Measurements from ENCODE around the gene ATP1A1. TPM values are rescaled to one million over a fixed set of nuclear protein-coding genes. Genes with fewer than 3 reads are reported as not detected.

The ATP1A1 gene
- total and polyA plus RNA-seq, 7 donors, result 66.1 to 440 (median 230) TPM

DNA sequence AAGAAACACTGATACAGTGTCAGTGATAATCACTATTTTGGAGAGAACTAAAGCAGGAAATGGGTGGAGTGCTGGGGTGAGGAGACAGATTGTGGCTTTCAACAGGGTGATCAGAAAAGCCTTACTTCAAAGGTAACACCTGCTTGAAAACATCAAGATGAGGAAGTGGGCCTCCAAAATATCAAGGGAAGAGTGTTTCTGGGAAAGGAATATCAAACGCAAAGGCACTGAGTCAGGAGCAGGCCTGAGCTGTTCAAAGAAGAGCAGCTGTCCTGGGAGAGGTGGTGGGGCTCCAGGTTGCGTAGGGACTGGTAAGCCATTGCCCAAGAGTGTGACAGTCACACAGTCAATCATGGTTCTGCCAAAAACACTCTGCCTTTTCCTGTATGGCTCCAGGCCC is 47.1 kb upstream of the ATP1A1 start:
- Histone ChIP-seq H3K9me3 (no peaks in the 10 kb centered on the region), H3K36me3 (ENCODE audit: insufficient read depth in 1 of 2, low read depth in 1 of 2) (no peaks in the 10 kb centered on the region), H3K4me1 (no peaks in the 10 kb centered on the region), H3K27ac (peak overlapping the region; percentile 61), H3K4me3 (no peak overlapping the region), H3K27me3 (ENCODE audit: insufficient read depth in 3 of 3, low read length in 2 of 3) (no peaks in the 10 kb centered on the region)
- 40 to 51% (median 42%) methylated on average over 2 of the region's 2 CpGs for WGBS, 3 donors
- TF ChIP-seq, protein P1, sequence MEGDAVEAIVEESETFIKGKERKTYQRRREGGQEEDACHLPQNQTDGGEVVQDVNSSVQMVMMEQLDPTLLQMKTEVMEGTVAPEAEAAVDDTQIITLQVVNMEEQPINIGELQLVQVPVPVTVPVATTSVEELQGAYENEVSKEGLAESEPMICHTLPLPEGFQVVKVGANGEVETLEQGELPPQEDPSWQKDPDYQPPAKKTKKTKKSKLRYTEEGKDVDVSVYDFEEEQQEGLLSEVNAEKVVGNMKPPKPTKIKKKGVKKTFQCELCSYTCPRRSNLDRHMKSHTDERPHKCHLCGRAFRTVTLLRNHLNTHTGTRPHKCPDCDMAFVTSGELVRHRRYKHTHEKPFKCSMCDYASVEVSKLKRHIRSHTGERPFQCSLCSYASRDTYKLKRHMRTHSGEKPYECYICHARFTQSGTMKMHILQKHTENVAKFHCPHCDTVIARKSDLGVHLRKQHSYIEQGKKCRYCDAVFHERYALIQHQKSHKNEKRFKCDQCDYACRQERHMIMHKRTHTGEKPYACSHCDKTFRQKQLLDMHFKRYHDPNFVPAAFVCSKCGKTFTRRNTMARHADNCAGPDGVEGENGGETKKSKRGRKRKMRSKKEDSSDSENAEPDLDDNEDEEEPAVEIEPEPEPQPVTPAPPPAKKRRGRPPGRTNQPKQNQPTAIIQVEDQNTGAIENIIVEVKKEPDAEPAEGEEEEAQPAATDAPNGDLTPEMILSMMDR (IDR thresholded peaks at IDR 0.05), result no peak
- ATAC-seq, result peak; percentile 79 to 95 (median 92)
- intact Hi-C loops (cut with DNase I), result no loop called here
- DNase-seq, result peak; percentile 30 to 46

DNA sequence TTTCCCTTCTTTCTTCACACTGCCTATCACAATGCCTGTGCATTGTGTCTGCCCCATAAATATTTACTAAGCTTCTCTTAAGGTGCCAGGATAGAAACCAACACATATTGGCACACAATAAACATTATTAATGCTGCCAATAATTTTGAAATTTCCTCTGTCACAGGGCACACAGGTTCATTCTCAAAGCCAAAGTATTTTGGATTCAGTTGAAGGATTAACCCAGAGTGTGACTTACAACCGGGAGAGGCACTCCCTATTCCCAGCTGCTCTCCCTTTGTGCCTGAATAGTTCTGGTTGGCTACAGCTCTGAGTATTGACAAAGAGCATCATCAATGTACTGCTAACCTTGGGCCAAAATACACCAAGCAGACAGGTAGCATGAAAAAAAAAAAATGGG is 46.6 kb upstream of the ATP1A1 start:
- Histone ChIP-seq H3K4me1 (no peaks in the 10 kb centered on the region), H3K4me3 (no peak overlapping the region), H3K27me3 (ENCODE audit: insufficient read depth in 3 of 3, low read length in 2 of 3) (no peaks in the 10 kb centered on the region), H3K36me3 (ENCODE audit: insufficient read depth in 1 of 2, low read depth in 1 of 2) (no peaks in the 10 kb centered on the region), H3K9me3 (no peaks in the 10 kb centered on the region), H3K27ac (peak overlapping the region; percentile 61)
- TF ChIP-seq, protein P1 (IDR thresholded peaks at IDR 0.05), result no peak
- intact Hi-C loops (cut with DNase I), result no loop called here
- no peak for DNase-seq
- ATAC-seq, result peak in 3 of 4 donors; percentile 66 to 75 (median 73)
- WGBS, 3 donors, result 22 to 36% (median 31%) methylated on average over 1 of the region's 1 CpG

DNA sequence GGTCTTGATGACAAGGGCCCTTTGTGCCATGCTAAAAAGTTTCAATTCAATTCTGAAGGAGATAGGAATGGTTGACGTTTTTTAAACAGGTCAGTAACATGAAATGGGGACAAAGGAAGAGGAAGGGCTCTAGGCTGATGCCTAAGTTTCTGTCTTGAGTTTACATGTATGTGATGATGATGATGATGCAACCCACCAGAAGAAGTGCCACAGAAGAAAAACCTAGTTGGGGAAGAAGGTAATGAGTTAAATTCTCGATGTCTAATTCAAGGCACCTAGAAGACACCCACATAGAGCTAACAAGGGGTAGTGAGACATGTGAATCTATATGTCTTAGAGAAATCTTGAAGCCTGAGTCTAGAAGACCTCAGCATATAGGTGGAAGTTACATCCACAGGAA is 44.4 kb upstream of the ATP1A1 start:
- intact Hi-C loops (cut with DNase I), result no loop called here
- TF ChIP-seq, protein P1 (IDR thresholded peaks at IDR 0.05), result no peak
- Histone ChIP-seq H3K4me3 (no peak overlapping the region), H3K27ac (no peak overlapping the region), H3K9me3 (no peaks in the 10 kb centered on the region), H3K27me3 (ENCODE audit: insufficient read depth in 3 of 3, low read length in 2 of 3) (no peaks in the 10 kb centered on the region), H3K4me1 (no peaks in the 10 kb centered on the region), H3K36me3 (ENCODE audit: insufficient read depth in 1 of 2, low read depth in 1 of 2) (no peaks in the 10 kb centered on the region)
- DNase-seq, result no peak
- ATAC-seq, result no peak
- WGBS, 3 donors, result 71 to 84% (median 78%) methylated on average over 2 of the region's 2 CpGs

DNA sequence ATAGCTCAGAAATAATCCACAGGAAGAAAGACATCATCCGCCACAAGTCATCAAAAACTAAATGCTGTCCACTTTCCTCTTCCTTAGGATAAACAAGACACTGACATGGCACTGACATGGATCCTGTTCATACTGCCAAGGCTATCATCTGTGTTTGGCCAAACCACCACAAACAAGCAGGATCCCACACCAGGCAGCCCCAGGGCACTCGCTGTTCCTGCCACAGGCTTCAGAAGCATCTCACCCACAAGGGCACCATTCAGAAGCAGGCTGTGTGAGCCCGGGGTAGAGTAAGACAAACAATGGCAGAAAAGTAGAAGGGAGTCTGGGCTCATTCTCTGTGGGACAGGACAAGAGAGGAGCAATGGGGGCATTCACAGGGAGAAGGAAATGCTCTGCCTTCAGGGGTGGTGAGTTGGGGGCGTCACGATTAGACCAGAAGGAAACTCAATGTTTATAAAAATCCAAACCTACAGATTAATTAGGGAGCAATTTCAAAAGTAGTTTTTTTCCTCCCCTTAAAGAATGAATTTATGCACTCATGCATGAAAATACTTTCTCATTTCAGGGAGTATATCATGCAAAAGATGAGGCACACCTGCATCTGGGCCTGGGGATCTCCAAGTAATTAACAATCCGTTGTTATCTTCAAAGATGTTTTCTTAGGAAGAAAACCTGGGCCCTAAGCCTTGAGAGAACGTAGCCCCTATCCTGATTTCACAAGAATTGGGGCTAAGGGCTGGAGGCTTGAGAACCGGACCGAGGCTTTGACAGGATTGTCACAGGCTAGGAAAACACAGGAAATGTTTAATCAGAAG is 43.3 kb upstream of the ATP1A1 start:
- ATAC-seq (no peak), DNase-seq (no peak)
- intact Hi-C loops (cut with DNase I), result no loop called here
- TF ChIP-seq, protein P1 (IDR thresholded peaks at IDR 0.05), result no peak
- no peak overlapping the region for H3K27ac ChIP-seq
- H3K36me3 ChIP-seq (ENCODE audit: insufficient read depth in 1 of 2, low read depth in 1 of 2), result no peaks in the 10 kb centered on the region
- no peaks in the 10 kb centered on the region for H3K4me1 ChIP-seq
- WGBS, 3 donors, result 55 to 74% (median 66%) methylated on average over 9 of the region's 9 CpGs
- H3K9me3 ChIP-seq, result no peaks in the 10 kb centered on the region
- H3K27me3 ChIP-seq (ENCODE audit: insufficient read depth in 3 of 3, low read length in 2 of 3), result no peaks in the 10 kb centered on the region
- no peak overlapping the region for H3K4me3 ChIP-seq

DNA sequence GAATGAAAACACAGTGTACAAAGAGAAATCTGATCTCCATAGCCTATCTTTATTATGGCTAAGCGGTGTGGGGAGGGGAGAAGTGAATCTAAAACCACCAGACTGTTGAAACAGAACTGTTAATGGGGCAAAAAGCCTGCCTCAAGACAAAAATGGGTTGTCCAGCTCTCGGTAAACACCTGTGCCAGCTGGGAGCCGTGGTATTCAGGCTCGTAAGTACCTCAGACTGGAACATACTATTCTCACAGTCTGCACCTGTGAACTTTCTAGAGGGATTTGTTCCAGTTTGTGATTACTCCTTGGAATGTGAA is 42.7 kb upstream of the ATP1A1 start:
- Histone ChIP-seq H3K4me3 (no peak overlapping the region), H3K27me3 (ENCODE audit: insufficient read depth in 3 of 3, low read length in 2 of 3) (no peaks in the 10 kb centered on the region), H3K27ac (no peak overlapping the region), H3K4me1 (no peaks in the 10 kb centered on the region), H3K36me3 (ENCODE audit: insufficient read depth in 1 of 2, low read depth in 1 of 2) (no peaks in the 10 kb centered on the region), H3K9me3 (no peaks in the 10 kb centered on the region)
- TF ChIP-seq, protein P1 (IDR thresholded peaks at IDR 0.05), result no peak
- no peak for DNase-seq
- intact Hi-C loops (cut with DNase I), result no loop called here
- WGBS, 3 donors, result 24 to 35% (median 31%) methylated on average over 4 of the region's 4 CpGs
- ATAC-seq, result peak in 1 of 4 donors; percentile 34

All from psoas muscle (tissue), 8 donors.